RPMI7951 (cell line): ENCODE measurements around the gene ADAMTS8. TPM values are rescaled to one million over a fixed set of nuclear protein-coding genes. Genes with fewer than 3 reads are reported as not detected.
A peak's percentile ranks its signal among the peaks of the same experiment; 100 is the strongest.

Experiments
- DNase-seq: peaks from one replicate; pipeline ENCODE4 v3.0.0-alpha.2; 2012; ENCODE audit warnings: low read depth
- total RNA-seq: library from RNA; depleted of rRNA; stranded (reverse); fragments of >200 nt; shearing (Covaris generic); gene quantifications from 2 replicates; pipeline ENCODE4 v1.2.3, GENCODE V29; 2014

Gene ADAMTS8
- total RNA-seq, 1 experiment from 2014 or later, result not detected

DNA sequence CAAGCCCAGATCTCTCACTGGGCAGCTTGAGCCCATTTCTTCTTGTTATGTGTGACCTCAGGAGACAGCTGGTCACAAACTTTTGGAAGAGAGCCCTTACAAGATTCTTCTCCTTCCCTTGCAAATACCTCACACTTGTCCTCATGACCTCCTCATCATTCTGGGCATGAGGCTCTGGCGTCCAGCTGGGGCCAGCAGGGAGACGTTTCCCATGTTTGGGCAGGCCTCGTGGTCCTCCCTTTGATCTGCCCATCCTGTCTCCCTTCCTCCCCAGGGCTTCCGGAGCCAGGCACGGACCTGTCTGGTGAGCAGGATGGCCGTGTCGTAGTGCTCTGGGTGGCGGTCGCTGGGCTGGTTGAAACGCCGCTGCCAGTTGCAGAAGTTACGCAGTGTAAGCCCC lies 9.7 kb downstream of the ADAMTS8 start:
- DNase-seq, result peak; percentile 17

DNA sequence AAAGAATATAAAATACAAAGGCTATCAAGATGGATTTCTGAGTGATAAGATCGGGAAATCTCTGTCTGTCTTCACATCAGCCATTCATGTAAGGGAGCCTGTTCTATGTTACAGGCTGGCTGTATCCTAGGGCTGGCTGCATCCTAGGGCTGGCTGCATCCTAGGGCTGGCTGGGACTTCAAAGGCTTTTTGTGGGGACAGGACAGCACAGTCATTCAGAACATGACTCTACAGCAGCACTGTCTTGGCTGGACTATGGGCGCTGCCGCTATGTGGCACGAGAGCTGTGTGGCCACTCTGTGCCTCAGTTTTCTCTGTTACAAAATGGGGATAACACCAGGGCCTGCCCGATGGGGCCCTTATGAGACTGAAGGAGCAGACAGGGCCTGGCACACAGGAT lies 10.2 kb downstream of the ADAMTS8 start:
- no peak for DNase-seq

DNA sequence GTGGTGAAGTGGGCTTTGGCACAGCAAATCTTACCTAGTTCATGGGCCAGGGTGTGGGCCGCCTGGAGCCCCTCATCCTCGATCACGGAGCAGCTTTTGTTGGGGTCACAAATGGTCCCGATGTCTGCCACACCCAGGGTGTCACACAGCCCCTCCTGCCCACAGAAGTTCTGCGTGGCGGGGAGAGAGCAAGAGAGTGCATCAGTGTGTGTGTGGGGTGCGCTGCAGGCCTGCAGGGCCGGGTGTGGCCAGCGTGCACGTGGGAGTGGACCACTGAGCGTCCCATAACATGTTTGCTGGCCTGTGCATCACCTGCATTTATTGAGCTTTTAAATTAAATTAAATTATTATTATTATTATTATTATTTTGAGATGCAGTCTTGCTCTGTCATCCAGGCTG lies 11.5 kb downstream of the ADAMTS8 start:
- DNase-seq, result no peak

DNA sequence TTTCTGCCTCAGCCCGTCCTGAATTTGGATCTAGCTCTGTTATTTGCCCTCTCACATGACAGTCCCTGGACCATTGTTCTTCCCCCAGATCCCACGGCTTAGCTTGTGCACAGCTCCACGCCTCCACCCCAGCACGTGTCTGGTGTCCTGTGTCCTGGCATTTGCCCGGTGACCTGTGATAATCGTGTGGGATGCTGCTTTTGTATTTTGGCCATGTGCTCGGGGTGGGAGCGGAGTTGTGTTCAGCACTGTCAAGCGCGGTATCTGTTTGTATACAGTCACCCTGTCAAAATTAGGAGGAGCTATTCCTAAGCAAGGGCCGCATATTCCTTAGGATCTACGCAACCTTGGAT lies 11.9 kb downstream of the ADAMTS8 start:
- DNase-seq, result no peak

DNA sequence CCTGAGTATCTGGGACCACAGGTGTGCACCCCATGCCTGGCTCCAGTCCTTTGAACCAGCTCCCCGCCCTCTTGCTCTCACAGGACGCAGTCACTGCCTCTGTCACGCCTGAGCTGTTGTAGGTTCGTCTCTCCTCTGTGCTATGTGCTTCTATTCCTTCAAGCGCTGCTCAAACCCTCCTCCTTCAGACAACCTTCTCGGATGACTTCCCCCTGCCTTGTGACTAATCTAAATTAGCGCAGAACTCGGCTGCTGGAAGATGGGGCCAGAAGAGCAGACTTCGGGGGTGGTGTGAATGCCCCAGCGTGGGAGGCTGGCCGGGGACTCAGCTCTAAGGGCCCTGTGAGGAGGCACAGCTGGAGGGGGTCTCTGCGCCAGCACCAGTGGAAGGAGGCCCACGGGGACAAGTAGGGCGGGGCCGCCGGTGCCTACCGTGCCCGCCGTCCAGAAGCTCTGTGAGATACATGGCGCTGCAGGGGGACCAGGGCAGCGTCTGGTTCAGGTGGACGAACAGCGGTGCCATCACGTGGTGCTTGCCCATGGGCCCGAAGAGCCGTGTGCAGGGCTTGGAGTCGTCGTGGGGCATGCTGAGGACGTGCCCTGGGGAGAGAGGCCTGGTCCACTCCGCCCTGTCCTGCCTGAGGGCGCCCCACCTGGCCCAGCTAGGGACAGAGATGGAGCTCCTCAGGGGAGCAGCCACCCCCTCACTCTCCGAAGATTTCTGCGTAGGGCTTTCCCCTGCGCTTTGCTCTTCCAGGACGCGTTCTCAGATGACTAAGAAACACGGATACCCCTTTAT lies 12.5 kb downstream of the ADAMTS8 start:
- DNase-seq, result no peak

DNA sequence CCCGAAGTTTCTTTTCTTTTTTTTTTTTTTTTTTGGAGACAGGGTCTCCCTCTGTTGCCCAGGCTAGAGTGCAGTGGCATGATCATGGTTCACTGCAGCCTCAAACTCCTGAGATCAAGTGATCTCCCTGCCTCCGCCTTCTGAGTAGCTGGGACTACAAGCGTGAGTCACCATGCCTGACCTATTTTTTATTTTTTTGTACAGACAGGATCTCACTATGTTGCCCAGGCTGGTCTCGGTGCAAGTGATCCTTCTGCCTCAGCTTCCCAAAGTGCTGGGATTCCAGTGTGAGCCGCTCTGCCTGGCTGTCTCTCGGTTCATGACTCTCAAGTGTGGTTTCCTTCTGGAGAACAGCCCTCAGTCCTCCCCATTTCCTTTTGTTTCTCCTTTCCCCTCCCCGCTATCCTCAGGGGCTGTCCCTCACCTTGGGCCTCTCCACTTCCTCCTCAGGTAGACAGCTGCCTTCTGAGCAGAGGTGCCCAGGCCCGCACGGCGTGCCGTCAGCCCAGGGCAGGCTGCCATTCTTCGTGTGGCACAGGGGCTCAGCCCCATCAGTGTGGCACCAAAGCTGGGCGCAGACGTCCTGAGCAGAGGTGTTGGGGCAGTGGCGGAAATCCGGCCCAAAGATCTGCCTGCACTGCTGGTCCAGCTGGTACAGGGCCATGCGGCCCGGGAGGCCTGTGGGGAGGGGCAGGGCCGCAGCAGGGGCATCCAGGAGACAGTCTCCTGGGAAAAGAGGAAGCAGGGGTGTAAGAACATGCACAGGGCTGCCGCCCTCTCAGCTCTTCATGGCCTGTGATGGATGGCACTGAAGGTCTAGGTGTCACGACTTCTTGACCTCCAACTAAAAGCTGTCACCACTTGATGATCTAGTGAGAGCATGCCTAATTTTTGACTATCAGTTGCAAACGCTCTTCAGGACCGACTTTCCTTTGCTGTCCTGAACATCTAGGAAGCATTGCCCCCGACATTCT lies 14.0 kb downstream of the ADAMTS8 start:
- DNase-seq, result no peak

DNA sequence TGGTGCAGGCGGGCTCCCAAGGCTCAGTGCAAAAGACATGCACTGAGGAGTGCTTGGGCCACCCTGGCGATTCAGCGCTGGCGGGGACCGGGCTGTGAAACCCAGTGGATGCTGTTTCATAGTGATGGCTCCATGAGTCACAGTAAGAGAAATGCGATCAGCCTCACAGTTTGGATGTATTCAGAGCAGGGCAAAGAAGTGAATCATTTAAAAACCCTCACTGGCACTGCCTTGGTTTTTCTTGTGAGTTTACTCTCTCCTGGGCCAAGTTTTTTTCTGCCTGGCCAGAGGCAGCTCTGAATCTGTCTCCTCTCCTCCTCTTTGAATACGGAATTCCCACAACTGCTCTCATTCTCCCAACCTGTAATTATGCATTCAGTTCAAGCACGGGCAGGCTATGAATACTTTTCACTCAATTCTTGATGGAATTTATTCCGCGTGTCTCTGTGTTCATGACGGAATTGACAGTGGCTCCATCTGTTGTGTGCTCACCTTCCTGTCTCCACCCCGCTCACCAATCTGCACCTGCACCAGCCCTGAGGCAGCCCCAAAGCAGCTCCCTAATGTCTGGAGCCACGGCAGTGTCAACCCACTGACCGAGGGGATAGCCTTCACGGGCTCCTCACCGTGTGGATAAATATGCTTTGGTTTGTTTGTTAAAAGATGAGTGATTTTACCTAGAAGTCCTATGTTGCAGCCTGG lies 14.9 kb downstream of the ADAMTS8 start:
- DNase-seq, result peak; percentile 86

DNA sequence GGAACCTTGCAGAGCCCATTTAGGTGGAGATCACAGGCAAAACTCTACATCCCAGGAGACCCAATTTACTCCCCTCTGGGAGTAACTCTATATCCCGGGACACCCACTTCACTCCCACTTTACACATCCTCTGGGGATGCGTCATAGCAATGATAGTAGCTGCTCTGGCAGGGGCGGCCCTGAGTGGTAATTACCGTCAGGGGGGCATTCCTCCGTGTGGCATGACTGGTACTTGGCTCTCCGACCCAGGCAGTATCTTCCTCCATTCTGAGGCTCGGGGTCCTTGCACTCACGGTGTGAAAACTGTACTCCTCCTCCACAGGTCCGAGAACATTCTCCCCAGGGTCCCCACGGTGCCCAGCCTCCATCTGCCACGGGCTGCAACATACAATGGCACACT lies 17.2 kb downstream of the ADAMTS8 start:
- no peak for DNase-seq

DNA sequence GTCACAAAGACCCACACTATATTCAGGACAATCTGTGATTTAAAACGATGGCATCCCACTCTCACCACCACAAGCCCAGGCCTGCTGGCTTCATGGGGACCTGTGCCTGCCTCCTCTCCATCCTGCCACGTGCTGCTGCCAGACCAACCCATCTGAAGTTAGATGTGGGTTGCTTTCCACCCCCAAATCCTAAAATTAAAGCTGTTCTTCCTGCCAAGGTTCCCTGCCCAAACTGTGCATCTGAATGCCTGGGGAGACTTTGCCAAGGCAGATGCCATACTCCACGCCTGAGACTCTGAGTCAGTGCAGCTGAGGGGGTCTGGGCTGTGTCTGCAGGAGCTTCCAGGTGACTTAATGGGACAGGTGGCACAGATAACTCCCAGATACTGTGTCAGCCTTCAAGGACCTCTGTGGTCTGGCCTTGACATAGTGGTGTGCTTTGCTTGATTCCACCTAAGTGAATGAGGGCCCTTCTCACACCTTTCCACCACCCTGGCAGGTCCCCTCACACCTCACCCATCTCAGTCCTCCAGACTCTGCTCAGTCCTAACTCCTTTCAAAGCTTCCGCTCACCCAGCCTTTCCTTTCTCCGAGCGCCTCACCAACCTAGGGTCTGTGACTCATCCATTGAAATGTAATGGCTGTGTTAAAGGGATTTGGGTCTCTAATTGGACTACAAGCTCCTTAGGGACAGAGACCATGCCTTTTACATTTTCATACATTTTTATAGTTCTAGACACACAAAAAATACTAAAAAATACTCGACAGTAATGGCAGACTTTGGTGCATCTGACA lies 18.6 kb downstream of the ADAMTS8 start:
- DNase-seq, result peak; percentile 22

DNA sequence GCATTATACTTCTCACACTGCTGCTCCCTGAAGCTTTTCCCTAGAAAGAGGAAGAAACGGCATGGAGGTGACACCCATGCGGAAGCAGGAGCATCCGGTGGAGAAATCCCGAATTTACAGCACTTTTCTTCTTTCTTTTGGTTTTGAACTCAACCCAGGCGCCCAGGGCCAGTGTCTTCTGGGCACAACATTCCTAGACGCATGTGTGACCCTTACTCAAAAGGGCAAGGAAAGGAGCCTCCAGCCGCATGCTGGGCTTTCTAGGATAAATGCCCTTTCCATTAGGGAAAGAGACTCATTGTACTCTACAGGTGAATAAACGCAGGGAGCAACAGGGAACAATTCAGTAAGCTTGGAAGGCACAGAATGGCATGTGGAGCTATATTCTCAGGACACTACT lies 19.5 kb downstream of the ADAMTS8 start:
- no peak for DNase-seq

DNA sequence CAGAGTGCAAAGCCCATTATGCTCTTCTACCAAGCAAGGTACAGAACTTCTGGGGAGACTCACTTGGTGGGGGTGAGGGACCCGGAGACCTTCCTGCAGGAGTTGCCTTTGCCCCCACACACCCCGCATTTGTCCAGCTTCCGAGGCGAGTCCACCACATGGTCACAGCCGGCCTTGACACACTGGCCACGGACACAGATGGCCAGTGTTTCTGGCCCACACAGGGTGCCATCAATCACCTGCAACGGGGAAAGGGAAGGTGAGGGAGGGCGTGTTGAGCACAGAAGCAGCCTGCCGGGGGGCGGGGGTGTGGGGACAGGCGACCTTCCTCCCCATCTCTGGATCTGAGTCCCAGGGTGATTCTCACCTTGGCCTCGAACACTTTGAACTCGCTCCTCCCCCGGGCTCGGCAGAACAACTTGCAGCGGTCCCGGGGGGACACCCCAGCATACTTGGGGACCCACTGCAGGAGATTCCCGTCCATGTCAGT lies 20.0 kb downstream of the ADAMTS8 start:
- DNase-seq, result no peak

DNA sequence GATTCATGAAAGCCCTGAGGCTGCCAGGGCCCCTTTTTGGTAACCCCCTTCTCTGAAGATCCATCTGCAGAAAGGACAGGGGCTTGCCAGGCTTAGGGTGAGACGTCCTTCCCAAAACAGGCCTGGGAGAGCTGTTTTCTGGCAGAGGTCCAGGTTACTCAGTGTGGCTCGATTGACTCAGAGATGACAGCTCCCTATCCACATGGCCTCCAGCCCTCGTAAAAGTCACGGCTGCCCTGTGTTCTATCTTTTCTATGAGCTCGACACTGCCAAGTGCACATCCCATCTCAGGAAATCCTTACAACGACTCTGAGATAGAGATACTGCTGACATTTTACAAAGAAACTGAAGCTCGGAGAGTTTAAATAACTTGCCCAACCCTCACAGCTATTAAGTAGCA lies 20.4 kb downstream of the ADAMTS8 start:
- DNase-seq, result peak; percentile 89

DNA sequence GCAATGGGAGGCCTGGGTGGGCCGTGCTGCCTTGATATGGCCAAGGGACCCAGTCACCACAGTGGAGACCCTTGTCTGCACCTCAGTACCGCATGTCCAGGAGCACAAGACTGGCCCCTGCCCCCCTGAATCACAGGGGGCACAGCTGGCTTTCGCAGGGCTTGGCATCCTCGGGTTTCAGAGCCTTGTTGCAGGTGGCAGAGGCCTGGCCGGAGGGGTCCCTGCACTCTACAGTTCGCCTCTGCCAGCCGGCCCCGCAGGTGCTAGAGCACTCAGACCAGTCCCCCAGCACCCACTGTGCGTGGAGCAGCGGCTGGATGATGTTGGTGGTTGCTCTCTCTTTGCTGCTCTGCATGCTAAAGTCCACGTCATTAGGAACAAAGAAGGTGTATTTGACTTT lies 23.0 kb downstream of the ADAMTS8 start:
- no peak for DNase-seq

DNA sequence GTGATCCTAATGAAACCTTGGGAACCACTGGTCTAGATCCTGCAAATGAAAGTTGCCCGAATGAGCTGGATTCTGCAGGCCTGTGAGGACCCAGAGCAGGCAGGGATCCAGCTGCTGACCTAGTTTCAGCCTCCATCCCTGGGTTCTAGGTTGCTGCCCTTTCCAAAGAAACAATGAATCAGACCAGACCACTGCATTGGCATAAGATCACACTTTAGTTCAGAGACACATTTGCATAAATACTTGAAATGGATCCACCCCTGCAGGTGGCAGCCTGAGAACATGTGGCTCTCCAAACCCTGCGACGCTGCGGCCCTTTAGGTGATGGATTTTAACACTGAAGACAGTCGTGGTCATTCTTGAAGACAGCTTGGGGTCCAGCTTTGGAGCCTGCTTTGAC lies 23.7 kb downstream of the ADAMTS8 start:
- no peak for DNase-seq

DNA sequence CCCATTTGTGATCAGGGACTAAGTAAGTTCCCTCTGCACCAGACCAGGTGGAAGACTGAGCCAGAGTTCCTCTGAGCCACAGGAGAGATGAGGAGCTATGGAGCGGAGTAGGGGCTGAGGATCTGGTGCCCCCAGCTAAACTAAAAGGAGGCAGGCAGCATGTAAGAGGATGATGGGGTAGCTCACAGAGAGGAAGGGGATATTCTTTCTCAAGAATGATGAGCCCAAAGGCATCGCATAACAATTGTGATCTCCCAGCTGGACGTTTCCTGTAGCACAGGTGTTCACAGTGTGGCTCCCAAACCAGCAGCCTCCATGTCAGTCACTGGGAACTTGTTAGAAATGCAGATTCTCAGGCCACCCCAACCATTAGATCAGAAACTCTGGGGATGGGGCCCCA lies 24.4 kb downstream of the ADAMTS8 start:
- DNase-seq, result no peak

DNA sequence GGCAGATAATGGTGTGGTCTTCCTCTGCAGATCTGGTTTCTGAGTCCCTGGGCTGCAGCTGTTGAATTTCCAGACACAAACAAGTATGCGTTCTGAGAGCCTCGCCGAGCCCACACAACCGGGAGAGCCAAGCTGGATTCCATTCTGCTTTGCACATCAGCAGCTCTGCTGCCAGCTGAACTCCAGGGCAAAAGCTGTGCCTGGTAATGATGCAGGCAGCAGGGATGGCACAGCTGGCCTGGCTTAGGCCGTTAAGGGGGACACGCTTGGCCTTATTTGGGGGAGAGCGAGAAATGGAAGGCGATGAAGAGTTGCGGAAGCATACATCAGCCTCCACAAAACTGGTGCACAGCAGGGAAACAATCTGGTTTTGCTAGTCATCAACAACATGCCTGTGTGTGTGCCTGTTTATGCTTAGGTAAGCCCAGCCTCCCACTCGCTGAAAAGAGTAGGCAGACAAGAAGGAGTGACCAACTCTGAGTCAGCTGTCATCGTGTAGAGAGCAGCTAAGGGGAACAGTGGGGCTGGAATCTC lies 25.1 kb downstream of the ADAMTS8 start:
- peak; percentile 54 for DNase-seq

DNA sequence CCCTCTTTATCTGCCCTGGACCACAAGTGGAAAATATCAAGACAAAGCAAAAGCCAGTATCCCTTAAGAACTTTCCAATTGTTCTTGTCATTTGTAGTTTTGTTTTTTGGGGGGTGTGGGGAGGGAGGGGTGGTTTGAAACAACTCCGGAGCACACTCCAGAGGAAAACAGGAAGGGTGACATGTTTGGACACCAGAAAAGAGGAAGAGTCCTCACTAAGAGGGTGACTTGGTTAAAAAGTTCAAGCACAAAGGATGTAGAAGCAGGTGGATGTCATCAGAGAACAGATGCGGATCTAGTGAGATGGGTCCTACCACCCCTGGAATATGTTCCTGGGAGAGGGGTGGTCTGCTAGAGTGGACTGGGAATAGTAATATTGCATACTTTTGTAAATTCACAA lies 25.8 kb downstream of the ADAMTS8 start:
- no peak for DNase-seq

DNA sequence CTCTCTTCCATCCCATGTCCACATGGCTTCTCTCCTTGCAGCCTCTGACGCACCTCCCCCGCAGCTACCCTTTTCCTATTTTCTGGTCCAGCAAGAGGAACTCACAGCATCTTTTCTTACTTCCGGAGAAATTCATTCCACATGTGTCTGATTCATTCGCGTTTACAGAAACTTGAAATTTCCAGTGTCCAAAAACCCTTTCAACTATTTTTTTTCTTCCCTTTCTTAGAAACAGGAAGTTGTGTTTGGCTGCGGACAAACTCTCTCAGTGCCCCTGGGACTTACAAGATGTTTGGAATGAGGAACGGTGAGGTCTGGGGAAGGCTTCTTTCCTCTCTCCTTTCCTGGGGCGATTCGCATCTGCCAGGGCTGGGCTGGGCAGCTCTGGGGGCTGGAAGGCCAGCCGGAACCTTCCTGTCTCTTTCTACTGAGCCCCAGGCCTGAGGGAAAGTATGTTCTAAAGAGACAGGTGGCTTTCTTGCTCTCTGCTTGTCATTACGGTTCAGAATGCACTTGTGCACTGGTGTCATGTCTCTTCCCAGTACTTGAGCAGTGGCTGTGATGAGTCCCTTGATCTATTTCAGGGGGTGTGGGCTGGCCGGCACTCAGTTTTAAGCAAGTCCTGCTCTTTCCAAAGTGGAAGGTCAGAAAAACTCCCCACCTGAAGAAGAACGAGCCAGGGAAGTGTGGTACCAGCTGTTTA lies 27.5 kb downstream of the ADAMTS8 start:
- DNase-seq, result peak; percentile 70

DNA sequence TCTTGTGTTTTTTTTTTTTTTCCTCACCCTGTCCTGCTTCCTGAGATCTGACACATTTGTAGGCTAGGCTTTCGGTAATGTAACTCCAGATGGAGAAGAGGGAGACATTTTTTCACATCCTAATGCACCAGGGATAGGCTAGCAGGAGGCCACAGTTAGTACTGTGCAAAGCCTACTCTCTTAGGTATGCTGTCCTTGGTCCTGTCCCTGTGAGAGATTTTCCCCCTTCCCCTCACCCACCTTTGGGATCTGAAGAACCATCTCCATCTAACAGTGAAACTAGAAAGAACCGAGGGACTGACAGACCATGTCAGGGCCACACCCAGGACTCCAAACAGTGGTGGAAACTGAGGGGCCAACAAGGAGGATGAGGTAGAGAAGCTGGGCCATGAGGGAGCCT lies 29.2 kb downstream of the ADAMTS8 start:
- DNase-seq, result no peak

DNA sequence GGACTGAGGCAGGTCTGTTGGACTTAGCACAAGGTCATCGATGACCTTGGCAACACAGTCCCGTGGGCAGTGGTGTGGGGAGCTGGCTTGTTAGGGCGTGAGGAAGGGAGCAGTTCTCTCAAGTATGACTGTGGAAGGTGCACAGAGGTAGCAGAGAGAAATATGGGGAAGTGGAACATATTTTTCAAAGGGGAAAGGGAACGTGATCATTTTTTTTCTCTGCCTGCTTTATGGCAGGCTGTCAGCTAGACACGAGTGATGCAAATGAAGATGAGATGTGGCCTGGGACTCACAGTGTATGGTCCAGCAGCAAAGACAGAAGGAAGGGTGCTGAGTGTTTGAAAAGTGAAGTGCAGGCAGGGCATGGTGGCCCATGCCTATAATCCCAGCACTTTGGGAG lies 30.6 kb downstream of the ADAMTS8 start:
- DNase-seq, result no peak
